Measurements from ENCODE around the gene TRIM46.
"Not testable (repeated sequence)": the region's sequence is repeated elsewhere in the genome, so short reads cannot be mapped to it uniquely, and the experiment has no call there.

The TRIM46 gene

GRCh38 chr1:155207806-155208540 is 34.3 kb downstream of the TRIM46 start, which contains the start of gene THBS3:
TSS of gene THBS3 (minus strand) at chr1:155207897. CDS start at chr1:155207876, 21 bp downstream.
- peak; percentile 57 for DNase-seq

- DNase-seq: peak; percentile 86
These were observed 35.1 kb downstream of the TRIM46 start, which contains the start of gene MTX1 for GRCh38 chr1:155208541-155209311. TSS of gene MTX1 (plus strand) at chr1:155208695. CDS start at chr1:155208805, 110 bp downstream.

GRCh38 chr1:155209312-155209721 is 35.7 kb downstream of the TRIM46 start:
- DNase-seq: no peak

- no peak for DNase-seq
These were observed 36.9 kb downstream of the TRIM46 start for GRCh38 chr1:155210314-155211104.

GRCh38 chr1:155211381-155212050 is 37.9 kb downstream of the TRIM46 start:
- DNase-seq: peak; percentile 40

- DNase-seq: not testable (repeated sequence)
These were observed 38.4 kb downstream of the TRIM46 start for GRCh38 chr1:155212051-155212440.

GRCh38 chr1:155214702-155215101 is 41.1 kb downstream of the TRIM46 start:
- DNase-seq: not testable (repeated sequence)

GRCh38 chr1:155218854-155219591 is 45.4 kb downstream of the TRIM46 start:
- DNase-seq: peak; percentile 64

- DNase-seq: no peak
These were observed 46.0 kb downstream of the TRIM46 start for GRCh38 chr1:155219592-155220031.

GRCh38 chr1:155220211-155220965 is 46.7 kb downstream of the TRIM46 start:
- not testable (repeated sequence) for DNase-seq

- DNase-seq: no peak
These were observed 49.4 kb downstream of the TRIM46 start for GRCh38 chr1:155223047-155223446.

GRCh38 chr1:155225404-155225759 is 51.7 kb downstream of the TRIM46 start:
- DNase-seq: not testable (repeated sequence)

GRCh38 chr1:155226188-155226909 is 52.7 kb downstream of the TRIM46 start:
- peak; percentile 85 for DNase-seq

GRCh38 chr1:155226910-155227260 is 53.2 kb downstream of the TRIM46 start:
- peak; percentile 41 for DNase-seq

- DNase-seq: peak; percentile 100
These were observed 53.8 kb downstream of the TRIM46 start for GRCh38 chr1:155227261-155228095.

GRCh38 chr1:155228096-155228427 is 54.4 kb downstream of the TRIM46 start:
- DNase-seq: no peak

- not testable (repeated sequence) for DNase-seq
These were observed 57.7 kb downstream of the TRIM46 start for GRCh38 chr1:155231302-155231701.

- DNase-seq: peak; percentile 71
These were observed 58.6 kb downstream of the TRIM46 start for GRCh38 chr1:155232001-155232978.
